Stimulated activated CD8-positive, alpha-beta memory T cell treated with anti-CD3 and anti-CD28 coated beads, Interleukin-12 subunit alpha, Interleukin-12 subunit beta, amount 100 ng/mL, for 24 hours (primary cell): Measurements from ENCODE around the gene KSR1.
A peak's percentile ranks its signal among the peaks of the same experiment; 100 is the strongest.
"Not testable (repeated sequence)": the region's sequence is repeated elsewhere in the genome, so short reads cannot be mapped to it uniquely, and the experiment has no call there.

Experiments
- DNase-seq: peaks from one replicate; pipeline ENCODE4 v3.0.0-alpha.2; 2020; ENCODE audit errors: extremely low read depth

KSR1 gene

GRCh38 chr17:27453471-27453870 lies 2.8 kb upstream of the KSR1 start:
- DNase-seq: no peak

DNA sequence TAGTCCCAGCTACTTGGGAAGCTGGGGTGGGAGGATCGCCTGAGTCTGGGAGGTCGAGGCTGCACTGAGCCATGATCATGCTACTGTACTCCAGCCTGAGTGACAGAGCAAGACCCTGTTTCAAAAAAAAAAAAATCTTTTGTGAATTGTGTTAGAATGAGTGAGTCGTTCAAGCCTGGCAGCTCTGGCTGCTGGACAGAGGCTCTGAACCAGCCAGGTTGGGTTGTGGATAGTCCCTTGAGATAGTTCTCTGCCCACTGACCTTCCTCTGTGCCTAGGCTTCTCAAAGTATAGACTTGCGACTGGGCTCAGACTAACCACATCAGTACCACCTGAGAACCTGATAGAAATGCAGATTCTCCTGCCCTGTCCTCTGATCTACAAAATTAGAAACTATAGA lies 2.2 kb upstream of the KSR1 start:
- no peak for DNase-seq

GRCh38 chr17:27455236-27455913 lies 873 bp upstream of the KSR1 start:
- no peak for DNase-seq

DNA sequence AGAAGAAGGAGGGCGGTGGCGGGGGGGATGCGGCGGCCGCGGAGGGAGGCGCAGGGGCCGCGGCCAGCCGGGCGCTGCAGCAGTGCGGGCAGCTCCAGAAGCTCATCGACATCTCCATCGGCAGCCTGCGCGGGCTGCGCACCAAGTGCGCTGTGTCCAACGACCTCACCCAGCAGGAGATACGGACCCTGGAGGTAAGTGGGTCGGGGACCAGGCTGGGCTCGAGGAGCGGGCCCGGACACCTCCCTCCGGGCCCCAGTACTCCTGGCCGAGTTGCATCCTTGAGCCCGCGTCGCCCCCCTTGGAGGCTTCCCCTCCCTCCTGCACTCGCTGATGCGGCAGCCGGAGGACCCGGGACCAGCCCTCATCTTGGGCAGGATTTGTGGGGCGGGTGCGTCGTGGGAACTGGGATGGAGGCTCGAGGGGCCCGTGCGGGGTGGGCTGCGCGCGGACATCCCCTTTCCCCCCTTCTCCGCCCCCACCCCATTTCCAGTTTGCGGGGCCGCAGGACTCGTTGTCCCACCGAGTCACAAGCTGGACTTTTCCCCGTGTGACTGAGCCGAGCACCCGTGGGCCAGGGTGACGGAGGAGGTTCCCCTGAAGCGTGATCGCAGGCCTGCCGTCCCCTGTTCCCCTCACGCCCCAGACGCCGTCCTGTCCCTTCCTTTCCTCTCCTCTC lies 572 bp downstream of the KSR1 start:
- no peak for DNase-seq

DNA sequence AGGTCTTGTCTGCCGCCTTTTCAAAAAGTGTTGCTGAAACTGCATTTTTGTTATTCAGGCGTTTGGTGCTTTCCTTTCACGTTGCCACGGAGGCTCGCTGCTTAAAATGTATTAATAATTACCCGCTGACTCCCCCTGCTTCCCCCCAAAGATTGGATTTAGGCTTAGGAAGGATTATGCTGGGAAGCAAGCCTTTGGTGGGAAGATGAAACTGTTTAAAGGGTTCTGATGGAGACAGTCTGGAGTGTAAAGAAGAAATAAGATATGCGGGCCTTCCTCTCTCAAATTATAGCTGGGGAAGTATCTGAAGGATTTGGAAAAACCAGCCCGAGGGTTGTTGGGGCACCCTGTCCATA lies 1.1 kb downstream of the KSR1 start:
- DNase-seq: no peak

- no peak for DNase-seq
Measured at GRCh38 chr17:27457731-27458523, 1.7 kb downstream of the KSR1 start.

DNA sequence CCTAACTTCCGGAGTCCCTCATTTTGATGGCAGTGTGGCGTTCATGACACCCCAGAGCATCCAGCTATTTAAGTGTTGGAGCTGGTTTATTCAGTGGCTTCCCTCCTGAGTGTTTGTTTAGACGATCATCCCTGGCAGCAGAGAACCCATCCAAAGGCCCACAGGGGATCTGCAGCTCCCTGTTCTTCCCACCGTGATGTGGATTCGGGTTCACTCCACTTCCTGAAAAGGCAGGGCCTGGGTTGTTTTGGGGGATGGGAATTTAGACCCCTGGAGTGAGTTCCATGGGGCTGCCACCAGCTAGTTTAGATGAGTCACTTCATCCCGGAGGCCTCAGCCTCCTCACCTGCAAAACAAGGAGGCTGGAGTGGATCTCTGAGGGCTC lies 2.3 kb downstream of the KSR1 start:
- no peak for DNase-seq

GRCh38 chr17:27459433-27459832 lies 3.2 kb downstream of the KSR1 start:
- DNase-seq: no peak

- no peak for DNase-seq
Measured at GRCh38 chr17:27460196-27460725, 4.0 kb downstream of the KSR1 start.

DNA sequence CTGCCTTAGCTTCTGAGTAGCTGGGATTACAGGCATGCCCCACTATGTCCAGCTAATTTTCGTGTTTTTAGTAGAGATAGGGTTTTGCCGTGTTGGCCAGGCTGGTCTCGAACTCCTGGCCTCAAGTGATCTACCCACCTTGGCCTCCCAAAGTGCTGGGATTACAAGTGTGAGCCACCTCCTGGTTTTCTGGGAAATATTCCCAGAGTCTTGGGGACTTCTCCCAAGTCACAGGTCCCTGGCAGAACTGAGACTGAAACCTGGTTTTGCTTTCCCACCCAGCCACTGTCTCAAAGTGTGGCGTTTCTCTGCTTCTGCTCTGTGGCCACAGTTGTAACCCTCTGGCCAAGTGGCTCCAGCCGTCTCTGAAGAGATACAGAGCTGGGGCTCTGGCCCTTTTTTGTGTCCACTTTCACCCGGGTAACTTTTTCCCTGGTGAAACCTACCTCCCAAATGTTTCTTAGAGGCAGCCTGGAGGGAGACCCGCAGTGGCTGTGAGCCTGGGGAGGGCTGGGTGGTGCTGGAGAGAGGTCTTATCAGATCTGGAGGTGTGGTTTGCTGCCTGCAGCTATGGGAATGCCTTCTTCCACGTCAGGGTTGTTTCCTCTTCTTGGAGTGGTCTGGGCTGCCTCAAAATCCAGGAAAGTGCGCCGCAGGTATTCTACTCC lies 5.1 kb downstream of the KSR1 start:
- DNase-seq: no peak

DNA sequence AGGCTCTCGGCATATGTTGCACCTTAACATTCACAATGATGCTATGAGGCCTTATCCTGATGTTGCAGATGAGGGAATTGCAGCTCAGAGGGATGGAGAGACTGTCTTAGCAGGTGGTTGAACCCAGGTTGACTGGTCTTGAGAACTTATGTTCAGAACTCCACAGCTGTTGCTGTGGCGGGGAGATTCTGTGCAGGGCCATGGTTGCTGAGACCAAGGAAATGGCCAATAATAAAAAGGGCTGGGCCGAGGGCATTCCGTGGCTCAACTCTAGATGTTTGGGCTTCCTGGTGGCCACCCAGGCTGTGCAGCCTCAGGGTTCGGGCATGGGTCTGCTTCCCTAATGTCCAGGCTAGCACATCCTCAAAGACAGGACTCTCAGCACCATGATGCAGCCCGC lies 5.9 kb downstream of the KSR1 start:
- no peak for DNase-seq

GRCh38 chr17:27462714-27463113 lies 6.5 kb downstream of the KSR1 start:
- DNase-seq: no peak

DNA sequence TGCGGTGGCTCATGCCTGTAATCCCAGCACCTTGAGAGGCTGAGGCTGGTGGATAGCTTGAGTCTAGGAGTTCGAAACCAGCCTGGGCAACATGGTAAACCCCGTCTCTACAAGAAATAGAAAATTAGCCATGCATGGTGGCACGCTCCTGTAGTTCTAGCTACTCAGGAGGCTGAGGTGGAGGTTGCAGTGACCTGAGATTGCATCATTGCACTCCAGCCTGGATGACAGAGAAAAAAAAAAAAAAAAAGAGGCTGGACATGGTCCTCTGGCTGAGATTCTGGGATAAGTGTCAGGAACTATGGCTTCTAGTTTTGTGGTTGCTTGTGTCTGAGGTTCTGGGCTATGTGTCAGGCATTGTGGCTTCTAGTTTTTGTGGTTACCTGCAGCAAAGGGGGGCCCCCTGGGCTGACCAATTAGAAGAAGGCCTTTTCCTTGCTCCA lies 7.0 kb downstream of the KSR1 start:
- no peak for DNase-seq

- not testable (repeated sequence) for DNase-seq
Measured at GRCh38 chr17:27464019-27464418, 7.8 kb downstream of the KSR1 start.

DNA sequence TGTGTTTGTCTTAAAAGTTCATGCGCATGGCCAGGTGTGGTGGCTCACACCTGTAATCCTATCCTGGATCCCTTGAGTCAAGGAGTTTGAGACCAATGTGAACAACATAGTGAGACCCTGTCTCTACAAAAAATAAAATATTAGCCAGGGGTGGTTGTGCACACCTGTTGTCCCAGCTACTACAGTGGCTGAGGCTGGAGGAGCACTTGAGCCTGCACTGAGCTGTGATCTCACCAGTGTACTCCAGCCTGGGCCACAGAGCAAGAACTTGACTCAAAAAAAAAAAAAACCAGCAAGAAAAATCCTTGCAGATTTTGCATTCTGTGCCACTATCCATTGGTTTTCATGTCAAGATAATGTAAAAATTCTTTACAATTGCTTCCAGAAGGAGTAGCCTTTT lies 8.2 kb downstream of the KSR1 start:
- DNase-seq: no peak

- DNase-seq: not testable (repeated sequence)
Measured at GRCh38 chr17:27465875-27466274, 9.6 kb downstream of the KSR1 start.

DNA sequence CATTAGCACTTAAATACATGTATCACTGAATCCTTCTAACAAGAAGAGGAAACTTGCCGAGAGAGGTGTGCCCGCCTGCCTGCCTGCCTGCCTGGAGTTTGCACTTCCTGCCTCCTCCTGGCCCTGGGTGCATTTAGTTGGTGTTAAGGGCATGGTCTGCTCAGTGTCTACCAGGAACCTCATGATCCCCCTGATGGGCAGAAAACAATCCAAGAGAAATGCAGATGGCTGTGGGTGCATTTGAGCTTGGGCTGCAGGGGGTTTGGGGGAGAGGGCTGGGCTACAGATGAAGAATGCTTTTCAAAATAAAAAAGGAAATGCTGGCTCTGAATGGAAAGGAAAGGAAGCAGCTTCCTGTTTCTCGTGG lies 10.1 kb downstream of the KSR1 start:
- no peak for DNase-seq

DNA sequence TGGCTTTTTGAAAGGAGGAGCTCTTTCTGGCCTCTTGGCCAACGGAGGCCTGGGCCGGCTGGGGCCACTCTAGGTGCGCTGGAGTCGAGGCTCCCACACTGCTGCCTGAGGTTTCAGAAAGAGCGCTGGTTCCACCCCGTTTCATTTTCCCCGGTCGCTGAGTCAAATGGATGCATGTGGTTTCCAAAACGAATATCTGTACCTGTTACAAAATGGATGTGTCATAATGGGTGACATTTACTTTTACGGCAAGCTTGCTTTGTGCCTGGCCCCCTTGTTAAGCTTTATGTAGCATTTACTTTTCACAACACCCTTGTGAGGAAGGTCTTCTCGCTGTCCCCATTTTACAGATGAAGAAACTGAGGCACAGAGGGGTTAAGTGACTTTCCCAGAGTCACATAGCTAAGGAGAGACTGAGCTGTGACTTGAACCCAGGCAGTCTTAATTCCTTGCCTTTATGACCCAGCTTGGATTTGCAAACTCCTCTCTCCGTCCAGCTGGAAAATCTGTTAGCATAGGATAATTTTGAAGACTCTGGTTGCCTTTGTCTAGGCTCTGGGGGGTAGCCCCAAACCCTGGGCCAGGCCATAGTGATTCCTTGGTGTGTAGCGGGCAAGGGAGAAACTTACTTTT lies 10.6 kb downstream of the KSR1 start:
- peak; percentile 50 for DNase-seq

GRCh38 chr17:27469256-27469655 lies 13.0 kb downstream of the KSR1 start:
- no peak for DNase-seq

GRCh38 chr17:27471321-27472269 lies 15.3 kb downstream of the KSR1 start:
- DNase-seq: peak; percentile 65
